Endometrial microvascular endothelial cells (primary cell): ENCODE data around the gene NMT2. TPM values are rescaled to one million over a fixed set of nuclear protein-coding genes. Genes with fewer than 3 reads are reported as not detected.

Source experiments
- in situ Hi-C: cut with HindIII; loops from 2 replicates; pipeline ENCODE4 v1.10.0; 2017; ENCODE audit warnings: low sequenced_read_pairs, low pct_unique_long_range_greater_than_20kb; ENCODE audit errors: inconsistent ontology term
- total RNA-seq: library from RNA; depleted of rRNA; stranded (reverse); fragments of >200 nt; gene quantifications from one replicate; pipeline ENCODE4 v1.2.3, GENCODE V29; 2015; ENCODE audit errors: inconsistent ontology term

The NMT2 gene
- total RNA-seq, 1 donor from 2014 or later, result 151 TPM

DNA sequence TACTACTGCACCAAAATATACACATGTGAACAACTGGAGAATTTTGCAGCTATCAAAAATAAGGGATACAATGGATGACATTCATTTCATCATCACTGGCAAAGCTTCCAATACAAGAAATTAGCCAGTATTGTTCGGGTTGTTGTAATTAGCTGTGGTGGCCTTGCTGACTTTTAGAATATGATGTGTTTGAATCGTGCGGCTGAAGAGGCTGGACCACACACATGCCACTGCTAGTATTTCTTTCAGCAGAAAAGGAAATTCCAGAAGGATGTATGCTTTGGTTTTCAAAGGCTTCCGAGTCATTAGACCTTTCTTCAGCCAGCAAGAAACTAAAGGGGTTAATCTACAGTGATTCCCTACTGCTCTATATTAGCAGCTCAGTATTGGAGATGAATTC is 54.7 kb downstream of the NMT2 start:
- in situ Hi-C loops, result no loop called here

DNA sequence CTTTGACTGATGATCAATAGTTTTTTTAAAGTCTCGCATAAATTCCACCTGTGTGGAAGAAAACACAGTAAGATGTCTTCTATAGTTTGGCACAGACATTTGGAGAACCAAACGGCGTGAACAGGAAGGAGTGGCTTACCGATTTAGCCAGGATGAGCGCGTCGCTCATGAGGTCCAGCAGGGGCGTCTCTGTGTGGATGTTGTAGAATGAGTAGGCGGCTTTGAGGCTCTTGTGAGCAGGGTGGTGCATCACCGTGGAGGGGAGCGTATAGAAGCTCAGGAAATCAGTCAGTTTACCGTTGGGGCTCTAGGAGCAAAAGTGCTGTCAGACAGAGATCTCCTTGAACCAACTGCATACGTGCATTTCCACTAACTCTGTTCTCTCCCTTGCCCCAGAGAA is 55.8 kb downstream of the NMT2 start:
- in situ Hi-C loops, result no loop called here

DNA sequence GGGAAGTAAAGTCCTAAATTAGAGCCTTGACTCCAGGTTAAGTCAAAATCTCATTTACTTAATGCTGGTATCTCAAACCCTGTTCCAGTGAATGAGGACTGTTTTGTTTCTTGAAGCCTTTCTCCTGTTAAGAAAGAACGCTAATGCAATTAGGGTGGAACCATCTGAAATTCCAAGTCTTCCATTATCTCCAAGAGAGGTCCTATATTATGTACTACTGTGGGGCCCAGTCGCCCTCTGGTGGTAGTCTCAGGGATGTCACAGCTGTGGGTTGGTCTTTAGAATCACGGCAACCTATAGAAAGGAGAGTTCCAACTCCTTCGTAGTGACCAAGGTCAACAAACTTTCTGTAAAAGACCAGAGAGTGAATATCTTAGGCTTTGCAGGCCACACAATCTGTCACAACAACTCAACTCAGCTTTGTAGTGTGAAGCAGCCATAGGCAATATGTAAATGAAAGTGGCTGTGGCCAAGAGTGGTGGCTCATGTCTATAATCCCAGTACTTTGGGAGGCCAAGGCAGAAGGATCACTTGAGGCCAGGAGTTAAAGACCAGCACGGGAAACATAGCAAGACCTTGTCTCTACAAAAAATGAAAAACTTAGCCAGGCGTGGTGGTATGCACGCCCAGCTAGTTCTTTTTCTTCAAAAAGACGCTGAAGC is 62.0 kb downstream of the NMT2 start:
- in situ Hi-C loops, result no loop called here

DNA sequence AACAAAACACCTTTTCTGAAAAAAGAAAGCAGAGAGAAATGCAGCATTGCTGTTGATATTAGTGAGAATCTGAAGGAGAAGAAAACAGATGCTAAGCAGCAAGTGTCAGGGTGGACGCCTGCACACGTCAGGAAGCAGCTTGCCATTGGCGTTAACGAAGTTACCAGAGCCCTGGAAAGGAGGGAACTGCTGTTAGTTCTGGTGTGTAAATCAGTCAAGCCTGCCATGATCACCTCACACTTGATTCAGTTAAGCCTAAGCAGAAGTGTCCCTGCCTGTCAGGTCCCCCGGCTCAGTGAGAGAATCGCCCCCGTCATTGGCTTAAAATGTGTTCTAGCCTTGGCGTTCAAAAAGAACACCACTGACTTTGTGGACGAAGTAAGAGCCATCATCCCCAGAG is 65.0 kb downstream of the NMT2 start:
- in situ Hi-C loops, result no loop called here

DNA sequence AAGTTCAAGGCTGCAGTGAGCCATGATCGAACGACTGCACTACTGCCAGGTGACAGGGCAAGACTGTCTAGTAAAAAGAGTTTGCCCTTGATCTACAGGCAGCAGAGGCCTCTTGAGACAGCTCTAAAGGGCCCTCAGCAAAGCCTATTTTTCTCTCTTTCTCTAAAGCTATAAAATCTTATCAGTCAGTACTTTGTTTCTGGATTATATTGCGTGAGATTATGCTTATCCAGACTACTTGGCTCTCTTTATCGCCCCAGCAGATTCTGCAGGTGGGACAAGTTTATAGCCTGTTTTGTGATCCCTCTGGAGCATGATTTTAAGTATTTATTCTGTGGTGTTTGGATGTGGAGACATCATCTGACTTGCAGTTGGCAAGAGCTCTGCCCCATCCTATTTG is 68.6 kb downstream of the NMT2 start:
- in situ Hi-C loops, result no loop called here

DNA sequence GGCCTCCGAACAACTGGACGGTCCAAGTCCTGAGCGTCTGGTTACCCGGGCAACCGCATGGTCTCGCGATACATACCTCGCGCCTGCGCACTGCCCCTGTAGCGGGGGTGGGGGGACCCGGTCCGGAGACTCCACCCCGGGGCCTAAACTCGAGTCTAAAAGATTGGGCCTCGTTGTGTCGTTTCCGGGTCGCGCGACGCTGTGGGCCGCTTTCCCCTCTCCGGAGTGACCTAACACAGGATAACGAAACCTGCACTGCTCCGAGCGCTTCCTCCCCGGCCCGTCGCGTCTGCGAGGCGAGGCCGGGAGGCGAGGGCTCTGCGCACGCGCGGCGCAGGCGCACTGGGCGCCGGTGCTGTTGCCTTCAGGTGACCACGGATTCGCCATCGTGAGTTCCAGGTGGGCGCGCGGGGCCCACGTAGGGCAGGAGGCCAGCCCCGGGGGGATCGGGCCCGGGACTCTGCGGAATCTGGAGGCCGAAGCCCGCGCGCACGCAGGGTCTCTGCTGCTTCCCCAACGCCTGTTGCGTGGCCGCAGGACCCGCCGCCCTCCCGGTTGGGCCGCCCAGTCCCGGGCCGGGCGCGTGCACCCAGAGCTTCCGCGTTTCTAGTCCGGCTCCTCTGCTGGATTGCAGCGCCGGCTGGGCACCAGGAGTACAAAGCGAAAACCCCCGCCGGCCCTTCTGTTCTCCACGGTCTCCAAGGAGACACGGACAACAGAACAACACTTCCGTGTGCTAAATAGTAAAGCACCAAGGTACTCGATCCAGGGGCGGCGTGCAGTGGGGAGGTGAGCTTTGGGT is 71.3 kb downstream of the NMT2 start, which contains the start of gene RPP38:
Gene RPP38 (plus strand): TSS at position 345 of the 802 bp plus-strand sequence. CDS start 5,960 bp downstream, outside the sequence.
- in situ Hi-C loops, result no loop called here

DNA sequence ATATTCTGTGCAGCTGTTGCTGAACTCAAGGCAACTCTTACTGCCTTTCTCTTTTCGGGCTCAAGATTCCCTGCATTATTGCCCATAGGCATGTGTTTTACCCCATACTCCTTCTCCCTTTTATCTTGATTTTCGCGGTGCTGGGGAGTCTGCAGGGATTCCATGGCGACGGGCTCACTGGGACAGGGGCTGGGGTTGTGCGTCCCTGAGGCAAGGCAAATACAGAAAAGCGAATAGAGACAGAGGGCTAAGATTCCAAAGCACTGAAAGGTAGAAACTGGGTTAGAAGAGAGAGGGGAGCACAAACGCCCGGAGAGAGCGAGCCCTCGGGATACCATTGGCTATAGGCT is 71.9 kb downstream of the NMT2 start:
- in situ Hi-C loops, result no loop called here

DNA sequence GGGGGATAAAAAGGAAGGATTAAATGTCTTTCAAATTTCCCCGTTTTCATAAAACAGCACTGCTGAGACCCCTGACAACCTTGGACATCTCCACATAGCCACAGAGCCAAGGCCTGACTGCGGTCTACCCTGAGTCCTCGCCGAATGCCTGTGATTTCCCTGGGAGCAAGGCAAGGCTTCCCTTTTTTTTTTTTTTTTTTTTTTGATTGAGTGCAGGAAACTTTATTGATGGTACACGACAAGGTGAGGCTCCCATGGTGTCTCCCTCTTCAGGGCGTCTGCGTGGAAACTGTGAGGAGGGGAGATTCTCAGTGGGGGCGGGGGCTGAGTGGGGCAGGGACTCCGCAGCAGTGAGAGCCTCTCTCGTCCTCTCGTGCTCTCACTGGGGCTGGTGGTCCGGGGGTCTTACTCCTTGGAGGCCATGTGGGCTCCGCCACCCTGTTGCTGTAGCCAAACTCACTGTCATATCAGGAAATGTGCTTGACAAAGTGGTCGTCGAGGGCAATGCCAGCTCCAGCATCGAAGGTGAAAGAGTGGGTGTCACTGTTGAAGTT is 75.6 kb downstream of the NMT2 start:
- in situ Hi-C loops, result no loop called here

DNA sequence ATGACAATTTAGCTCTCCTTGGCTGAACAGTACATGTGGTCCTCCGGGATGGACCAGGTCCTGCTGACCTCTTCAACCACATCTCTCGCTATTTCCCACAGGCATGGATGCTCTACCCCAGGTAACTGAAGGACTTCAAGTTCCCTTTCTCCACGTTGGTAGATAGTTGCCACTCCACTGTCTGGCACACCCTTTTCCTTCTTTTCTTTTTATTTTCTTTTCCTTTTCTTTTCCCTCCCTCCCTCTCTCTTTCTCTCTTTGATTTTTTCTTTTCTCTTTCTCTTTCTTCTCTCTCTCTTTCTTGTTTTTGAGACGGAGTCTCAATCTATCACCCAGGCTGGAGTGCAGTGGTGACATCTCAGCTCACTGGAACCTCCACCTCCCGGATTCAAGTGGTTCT is 77.1 kb downstream of the NMT2 start:
- in situ Hi-C loops, result no loop called here

DNA sequence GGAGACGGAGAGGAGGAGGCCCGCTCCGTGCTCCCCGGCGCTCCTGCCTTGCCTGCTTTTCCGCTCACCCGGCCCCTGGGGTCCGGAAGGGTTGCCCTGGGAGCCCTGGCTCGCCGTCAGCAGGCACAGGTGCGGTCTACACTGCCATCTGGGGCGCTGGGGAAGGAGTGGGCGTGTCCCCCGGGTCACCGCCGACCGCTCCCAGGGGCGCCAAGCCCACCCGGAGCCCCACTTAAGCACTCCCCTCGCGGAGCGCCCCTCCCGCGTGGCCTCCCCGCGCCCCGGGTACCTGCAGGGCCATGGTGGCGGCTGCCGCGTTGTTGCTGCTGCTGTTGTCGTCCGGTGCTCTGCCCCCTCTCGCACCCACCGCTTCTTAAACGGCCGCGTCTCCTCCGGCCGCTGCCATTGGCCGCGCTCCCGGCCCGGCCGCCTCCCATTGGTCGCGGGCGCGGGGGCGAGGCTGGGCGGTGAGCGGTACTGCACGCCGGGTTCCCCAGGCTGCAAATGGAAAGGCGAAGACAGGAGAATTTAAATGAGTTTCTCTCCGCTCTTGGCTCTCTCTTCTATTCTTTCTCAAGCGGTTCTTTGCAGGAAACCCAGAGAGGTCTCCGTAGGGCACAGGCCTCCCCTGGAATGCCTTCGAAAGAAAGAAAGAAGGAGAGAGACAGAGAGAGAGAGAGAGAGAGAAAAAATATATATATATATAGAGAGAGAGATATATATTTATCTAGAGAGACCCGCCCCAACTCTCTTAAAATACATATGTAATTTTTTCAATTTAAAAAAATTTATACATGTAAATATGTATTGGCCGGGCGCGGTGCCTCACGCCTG is 79.8 kb downstream of the NMT2 start, which contains the start of gene ACBD7:
Gene ACBD7 (minus strand): TSS at position 349 of the 834 bp plus-strand sequence. CDS start 48 bp downstream, at position 301.
- in situ Hi-C loops, result no loop called here

DNA sequence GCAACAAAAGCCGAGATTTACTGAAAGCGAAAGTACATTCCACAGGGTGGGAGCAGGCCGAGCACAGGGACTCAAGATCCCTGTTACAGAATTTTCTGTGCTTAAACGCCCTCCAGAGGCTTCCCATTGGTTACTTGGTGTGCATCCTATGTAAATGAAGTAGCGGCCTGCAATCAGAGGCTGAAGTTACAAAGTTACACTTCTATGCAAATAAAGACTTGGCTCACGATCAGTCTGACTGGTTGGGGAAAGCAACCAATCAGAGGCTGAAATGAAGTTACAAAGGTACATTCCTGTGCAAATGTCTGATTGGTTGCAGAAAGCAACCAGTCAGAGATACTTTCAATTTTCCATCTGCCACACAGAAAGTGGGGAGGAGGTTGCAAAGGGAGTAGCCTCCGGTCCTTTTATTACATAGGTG is 84.0 kb downstream of the NMT2 start:
- in situ Hi-C loops, result no loop called here

DNA sequence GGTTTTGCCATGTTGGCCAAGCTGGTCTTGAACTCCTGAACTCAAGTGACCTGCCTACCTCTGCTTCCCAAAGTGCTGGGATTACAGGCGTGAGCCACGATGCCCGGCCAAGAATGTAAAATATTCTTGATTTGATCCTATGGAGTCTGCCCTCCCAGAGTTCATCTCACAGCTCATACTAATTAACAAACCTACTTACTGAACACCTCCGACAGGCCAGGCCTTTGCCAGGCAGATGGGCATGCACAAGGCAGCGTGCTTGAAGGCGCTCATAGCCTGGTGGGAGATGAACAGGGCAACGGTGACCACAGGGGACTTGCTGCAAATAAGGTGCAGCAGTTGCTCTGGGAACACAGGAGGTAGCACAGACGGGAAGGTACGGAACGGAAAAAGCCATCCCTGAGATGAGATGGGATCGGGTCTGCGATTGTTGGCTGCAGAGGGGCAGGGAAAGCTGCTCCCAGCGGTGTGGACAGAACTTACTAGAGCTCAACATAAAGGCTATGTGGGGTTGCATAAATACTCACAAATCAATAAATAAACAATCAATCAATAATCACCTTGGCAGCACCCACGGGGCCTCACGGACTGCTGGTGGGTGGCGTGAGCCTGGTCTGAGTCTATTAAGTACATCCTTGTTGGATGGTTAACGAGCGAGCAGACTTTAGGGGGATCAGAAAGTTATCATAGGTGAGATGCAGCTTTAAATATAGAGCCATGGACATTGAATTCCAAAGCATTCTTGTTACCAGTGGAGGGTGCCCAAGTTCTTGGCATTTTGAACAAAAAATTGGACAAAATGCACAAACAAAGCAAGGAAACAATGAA is 84.6 kb downstream of the NMT2 start:
- in situ Hi-C loops, result no loop called here

DNA sequence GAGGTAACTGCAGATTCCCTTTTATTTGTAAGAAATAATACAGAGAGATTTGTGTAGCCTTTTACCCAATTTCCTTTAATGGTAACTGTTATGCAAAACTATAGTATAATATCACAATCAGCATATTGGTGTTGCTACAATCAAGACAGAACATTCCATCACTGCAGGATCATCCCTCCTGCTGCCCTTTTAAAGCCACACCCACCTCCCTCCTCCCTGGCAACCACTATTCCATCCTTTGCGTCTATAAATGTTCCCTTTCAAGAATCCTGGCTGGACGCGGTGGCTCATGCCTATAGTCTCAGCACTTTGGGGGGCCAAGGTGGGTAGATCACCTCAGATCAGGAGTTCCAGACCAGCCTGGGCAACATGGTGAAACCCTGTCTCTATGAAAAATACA is 93.1 kb downstream of the NMT2 start:
- in situ Hi-C loops, result no loop called here

DNA sequence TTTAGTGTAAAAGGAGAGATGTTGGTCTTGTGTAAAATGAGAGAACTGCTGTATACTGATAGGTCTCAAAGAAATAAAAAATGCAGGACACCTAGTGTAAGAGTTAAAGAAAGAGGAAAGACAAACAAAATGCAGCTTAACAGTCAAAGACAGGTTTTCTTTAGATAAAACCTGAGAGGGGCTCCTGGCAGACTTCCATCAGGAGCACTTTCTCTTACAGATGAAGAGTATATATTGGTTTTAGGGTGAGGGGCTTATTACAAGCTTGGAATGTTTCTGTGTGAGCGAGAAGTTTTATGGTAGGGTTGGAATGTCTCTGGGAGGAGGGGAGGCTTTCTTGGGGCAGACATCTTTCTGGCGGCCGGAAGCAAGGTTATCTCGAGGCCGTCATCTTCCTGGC is 96.1 kb downstream of the NMT2 start:
- in situ Hi-C loops, result no loop called here

DNA sequence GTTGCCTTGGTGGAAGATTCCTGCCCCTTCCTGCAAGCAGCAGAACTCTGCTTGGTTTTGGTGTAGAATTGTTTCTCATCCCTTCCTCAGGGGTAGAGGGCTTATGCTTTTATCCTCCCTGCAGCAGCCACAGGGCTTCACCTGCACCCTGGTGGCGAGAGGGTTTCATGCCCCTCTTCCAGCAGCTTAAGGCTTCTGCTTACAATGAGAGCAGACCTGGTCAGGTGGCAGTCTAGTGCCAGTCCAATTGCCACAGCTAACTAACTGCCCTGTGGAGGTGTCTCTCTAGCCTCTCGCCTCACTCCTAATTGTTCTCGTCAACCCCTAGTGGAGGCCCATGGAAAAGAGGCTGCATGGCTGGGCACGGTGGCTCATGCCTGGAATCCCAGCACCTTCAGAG is 99.3 kb downstream of the NMT2 start:
- in situ Hi-C loops, result no loop called here

DNA sequence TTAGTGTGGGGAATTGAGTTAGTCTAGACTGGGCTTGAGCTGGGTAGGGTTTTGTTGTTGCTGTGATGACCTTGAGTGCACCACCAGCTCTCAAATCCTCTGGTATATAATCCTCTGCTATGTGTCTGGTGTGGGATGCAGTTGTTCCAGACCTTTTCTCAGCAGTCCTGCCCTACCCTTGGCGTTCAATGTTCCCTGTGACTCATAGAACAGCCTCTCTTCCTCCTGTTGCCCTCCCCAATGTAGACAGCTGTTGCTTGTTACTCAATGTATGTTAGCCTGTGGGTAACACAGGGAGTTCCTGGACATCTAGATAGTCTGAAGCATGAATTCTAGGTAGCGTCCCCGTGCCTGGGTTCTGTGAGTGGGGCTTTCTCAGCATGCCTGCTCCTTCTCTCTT is 99.7 kb downstream of the NMT2 start:
- in situ Hi-C loops, result no loop called here

DNA sequence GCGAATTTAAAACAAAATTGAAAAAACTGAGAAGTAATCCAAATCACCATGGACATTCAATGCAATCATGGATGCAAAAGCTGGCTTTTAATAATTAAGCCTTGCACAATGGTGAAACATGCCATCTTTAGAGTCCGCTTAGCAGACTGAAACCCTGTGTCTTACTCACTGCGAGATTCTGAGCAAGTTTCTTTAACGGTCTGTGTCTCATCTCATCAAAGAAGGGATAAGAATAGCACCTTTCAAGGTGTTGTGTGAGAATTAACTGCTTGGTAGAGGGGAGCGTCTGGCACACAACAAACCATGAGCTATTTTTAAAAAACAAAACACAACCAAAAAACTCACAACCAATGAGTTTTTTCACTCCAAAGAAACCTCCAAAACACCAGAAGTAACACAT is 101.3 kb downstream of the NMT2 start:
- in situ Hi-C loops, result no loop called here

DNA sequence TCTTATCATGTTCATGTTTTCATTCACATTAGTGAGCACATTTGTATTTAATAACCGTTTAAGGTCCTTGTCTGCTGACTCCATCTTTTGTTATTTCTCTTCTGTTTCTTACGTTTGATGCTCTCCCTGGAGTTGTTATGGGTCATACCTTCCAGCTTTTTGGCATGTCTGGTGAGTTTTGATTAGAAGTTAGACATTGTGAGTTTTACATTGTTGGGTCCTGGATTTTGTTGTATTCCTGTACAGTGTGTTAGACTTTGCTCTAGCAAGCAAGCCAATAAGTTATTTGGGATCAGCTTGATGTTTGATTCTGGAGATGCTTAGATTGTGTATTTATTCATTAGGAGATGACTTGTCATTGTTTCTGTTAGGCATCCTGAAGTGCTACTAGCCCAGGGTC is 107.9 kb downstream of the NMT2 start:
- in situ Hi-C loops, result no loop called here

DNA sequence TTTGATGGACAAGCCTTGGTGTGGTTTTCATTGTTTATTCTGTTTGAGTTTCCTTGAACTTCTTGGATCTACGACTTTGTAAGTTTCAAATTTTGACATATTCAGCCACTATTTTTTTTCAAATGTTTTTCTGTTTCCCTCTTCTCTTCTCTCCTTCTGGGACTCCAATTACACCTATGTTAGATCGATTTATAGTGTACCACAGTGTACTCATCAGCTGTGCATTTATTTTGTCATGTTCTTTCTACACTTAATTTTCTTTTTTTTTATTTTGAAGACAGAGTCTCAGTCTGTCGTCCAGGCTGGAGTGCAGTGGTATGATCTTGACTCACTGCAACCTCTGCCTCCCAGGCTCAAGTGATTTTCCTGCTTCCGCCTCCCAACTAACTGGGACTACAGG is 108.6 kb downstream of the NMT2 start:
- in situ Hi-C loops, result no loop called here
